Stimulated activated effector memory CD8-positive, alpha-beta T cell treated with anti-CD3 and anti-CD28 coated beads, Interleukin-12 subunit alpha, Interleukin-12 subunit beta, amount 100 ng/mL, for 72 hours (primary cell): ENCODE results near the gene IDI2.

ENCODE experiments used
- ATAC-seq: fragments of 150-1000 bp; cut with Tn5 transposase; 2 replicates; pipeline ENCODE4 v1.10.0; 2021
- DNase-seq, 2 donors: peaks; one replicate each; pipeline ENCODE4 v3.0.0; 2021 to 2022; ENCODE audit warnings: low spot score in 2 of 2
- H3K27ac Mint-ChIP-seq: one replicate; pipeline ENCODE4 v1.8.0; 2022; ENCODE audit warnings: mild to moderate bottlenecking, mixed read lengths
- H3K36me3 Mint-ChIP-seq: one replicate; pipeline ENCODE4 v1.8.0; 2022; ENCODE audit warnings: mild to moderate bottlenecking, mixed read lengths
- H3K4me1 Mint-ChIP-seq: one replicate; pipeline ENCODE4 v1.8.0; 2022; ENCODE audit warnings: mixed read lengths
- H3K4me3 Mint-ChIP-seq: one replicate; pipeline ENCODE4 v1.8.0; 2022; ENCODE audit warnings: mild to moderate bottlenecking, mixed read lengths
- H3K9me3 Mint-ChIP-seq: one replicate; pipeline ENCODE4 v1.8.0; 2022; ENCODE audit warnings: mixed read lengths

The IDI2 gene

DNA sequence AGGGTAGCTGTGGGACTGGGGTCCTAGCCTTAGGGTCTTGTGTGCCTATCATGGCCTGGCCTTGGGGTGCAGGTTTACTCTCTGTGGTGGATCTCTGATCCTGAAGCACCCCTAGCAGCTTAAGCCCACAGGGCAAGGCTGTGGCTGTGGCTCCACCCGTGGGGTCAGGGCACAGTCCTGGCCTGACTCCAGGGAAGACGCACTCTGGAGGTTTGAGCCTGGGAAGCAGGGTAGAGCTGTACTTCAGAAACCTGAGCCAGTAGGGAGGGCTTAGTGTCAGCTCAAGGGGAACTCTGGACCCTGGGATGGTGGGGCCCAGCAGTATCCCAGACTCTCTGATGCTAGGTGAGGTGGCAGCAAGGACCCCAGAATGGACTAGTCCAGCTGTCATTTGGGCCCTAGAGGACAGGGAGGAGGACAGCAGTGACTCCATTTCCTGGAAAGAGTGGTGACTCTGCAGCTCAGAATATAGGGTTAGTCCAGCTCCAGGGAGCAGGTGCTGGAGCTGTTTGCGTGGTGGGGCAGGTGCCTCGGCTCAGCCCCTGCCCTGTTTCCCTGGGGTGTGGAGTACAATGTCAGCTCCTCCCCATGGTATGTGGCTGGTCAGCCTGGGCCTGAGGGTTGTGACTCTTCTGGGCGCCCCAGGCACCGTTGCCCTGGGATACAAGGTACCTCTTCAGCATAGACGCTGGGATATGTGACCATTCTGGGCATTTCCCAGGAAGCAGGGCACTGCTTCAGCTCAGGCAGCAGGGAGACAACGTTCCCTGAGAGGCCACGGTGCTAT, 21.6 kb downstream of the IDI2 start:
- ATAC-seq = no peak
- Mint-ChIP-seq H3K27ac (no peak overlapping the region), H3K4me1 (peaks cover 11% of the 10 kb centered on the region), H3K36me3 (peaks cover 100% of the 10 kb centered on the region), H3K9me3 (no peaks in the 10 kb centered on the region), H3K4me3 (no peak overlapping the region)
- DNase-seq = no peak

DNA sequence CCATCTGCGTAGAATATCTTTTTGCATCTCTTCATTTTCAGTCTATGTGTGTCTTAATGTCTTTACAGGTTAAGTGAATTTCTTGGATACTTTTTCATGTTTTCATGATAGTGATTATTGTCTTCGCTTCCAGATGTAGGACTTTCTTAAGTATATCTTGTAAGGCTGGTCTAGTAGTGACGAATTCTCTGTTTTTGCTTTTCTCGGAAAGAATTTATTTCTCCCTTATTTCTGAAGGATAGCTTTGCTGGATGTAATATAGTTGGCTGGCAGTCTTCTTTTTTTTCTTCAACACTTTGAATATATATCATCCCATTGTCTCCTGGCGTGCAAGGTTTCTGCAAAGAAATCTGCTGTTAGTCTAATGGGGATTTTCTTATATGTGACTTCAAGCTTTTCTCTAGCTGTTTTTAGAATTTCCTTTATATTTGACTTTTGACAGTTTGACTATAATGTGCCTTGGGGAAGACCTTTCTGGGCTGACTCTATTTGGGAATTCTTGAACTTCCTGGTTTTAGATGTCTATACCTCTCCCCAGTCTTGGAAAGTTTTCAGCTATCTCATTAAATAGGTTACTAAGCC, 23.1 kb downstream of the IDI2 start:
- Mint-ChIP-seq H3K36me3 (peaks cover 100% of the 10 kb centered on the region), H3K4me3 (no peak overlapping the region), H3K27ac (no peak overlapping the region), H3K9me3 (no peaks in the 10 kb centered on the region), H3K4me1 (peaks cover 11% of the 10 kb centered on the region)
- ATAC-seq = no peak
- DNase-seq = no peak

DNA sequence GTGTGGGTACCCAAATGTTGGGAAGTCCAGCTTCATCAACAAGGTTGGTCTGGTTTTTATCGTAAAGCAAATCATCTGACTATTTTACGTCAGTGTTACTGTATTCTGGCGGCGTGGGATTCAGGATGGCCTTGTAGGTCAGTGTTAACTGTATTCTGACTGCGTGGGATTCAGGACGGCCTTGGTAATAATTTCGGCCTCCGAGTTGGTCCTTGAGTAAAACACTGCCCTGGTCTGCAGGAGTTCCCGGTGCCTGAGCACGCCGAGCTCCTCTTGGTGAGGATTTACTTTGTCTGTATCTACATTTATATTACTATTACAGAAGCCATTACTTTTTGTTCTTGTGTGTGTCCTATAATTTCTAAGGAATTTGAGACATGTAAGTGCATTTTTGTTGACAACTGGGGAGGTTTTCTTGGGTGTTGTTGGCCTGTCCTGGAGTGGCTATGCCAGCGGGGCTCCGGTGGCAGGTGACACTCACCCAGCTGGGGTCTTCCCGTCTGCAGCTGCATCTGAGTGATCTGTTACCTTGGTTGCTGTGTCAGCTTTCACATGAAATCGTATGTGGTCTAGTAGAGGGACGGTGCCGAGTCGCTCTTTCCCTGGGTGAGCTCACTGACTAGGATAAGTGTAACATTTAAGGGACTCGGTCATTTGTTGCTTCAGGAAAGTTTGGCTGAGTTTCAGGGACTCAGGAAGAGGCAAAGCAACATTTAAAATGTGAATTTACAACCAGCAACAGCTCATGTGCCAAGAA, 28.2 kb downstream of the IDI2 start:
- no peak for DNase-seq
- no peak overlapping the region for H3K27ac Mint-ChIP-seq
- H3K9me3 Mint-ChIP-seq = no peaks in the 10 kb centered on the region
- no peak for ATAC-seq
- H3K4me1 Mint-ChIP-seq = peaks cover 23% of the 10 kb centered on the region
- no peak overlapping the region for H3K4me3 Mint-ChIP-seq
- peaks cover 100% of the 10 kb centered on the region for H3K36me3 Mint-ChIP-seq

DNA sequence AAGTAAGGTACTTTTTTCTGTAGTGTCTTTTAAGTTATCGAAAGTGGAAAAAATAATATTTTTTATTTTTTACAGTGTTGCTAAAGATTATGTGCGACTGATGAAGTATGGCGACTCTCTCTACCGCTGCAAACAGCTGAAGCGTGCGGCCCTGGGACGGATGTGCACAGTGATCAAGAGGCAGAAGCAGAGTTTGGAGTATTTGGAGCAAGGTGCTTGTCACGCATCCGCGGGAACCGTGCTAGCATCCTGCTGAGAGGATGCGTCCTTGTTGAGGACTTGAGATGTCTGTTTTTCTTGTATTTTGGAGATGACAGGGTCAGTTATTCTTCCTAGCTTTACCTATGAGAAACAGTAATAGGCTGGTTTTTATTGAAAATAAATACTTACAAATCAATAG, 29.6 kb downstream of the IDI2 start:
- ATAC-seq (no peak), DNase-seq (no peak)
- Mint-ChIP-seq H3K4me3 (no peak overlapping the region), H3K27ac (no peak overlapping the region), H3K36me3 (peaks cover 100% of the 10 kb centered on the region), H3K4me1 (peaks cover 19% of the 10 kb centered on the region), H3K9me3 (no peaks in the 10 kb centered on the region)

DNA sequence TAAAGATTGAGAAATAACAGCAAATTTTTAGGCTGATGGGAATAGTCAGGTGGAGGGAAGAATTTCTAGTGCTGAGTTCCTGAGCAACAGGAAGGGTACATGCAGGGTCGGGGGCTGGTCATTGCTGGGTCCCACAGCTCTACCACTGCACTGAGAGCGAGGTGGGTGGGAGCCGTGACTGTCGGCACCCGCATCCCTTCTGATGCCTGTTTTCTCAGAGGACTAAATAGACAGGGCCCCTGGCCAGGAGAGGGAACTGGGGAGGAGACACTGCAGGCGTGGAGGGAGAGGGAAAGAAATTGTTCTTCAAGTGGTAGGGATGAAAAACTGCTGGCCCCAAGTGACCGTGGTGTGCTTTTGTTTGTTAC, 30.1 kb downstream of the IDI2 start:
- ATAC-seq (no peak), DNase-seq (no peak)
- H3K27ac Mint-ChIP-seq = peak overlapping the region; percentile 86
- H3K4me3 Mint-ChIP-seq = no peak overlapping the region
- H3K36me3 Mint-ChIP-seq = peaks cover 100% of the 10 kb centered on the region
- H3K9me3 Mint-ChIP-seq = no peaks in the 10 kb centered on the region
- H3K4me1 Mint-ChIP-seq = peaks cover 19% of the 10 kb centered on the region

DNA sequence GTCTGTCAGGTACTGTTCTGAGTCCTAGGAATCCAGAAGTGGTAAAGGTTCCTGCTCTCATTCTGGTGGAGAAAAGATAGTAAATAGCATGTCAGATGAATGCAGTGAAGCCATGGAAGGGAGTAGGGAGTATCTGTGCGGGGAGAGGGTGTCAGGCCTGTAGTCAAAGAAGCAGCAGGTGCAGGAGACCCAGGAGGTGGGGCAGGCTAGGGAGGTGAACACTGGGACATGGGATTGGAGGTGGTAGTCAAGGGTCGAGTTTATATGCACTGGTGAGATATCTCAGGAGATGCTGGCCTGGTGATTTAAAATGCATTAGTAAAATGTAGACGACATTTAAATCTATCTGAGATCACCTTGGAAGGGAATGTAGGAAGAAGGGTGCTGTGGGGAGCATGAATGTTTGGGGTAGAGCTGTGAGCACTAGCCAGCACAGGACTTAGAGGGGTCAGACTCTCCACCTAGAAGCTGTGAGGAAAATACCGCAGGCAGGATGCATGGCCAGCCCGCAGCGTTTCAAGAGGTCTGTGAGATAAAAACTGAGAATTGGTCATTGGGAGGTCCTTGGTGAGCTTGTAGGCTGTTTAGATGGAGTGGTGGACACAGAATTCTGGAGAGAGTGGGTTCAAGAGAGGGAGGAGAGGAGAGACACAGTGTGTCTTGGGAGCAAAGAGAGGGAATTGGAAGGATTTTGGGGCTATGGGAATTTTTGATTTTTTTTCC, 30.7 kb downstream of the IDI2 start:
- peak overlapping the region; percentile 86 for H3K27ac Mint-ChIP-seq
- H3K36me3 Mint-ChIP-seq = peaks cover 100% of the 10 kb centered on the region
- no peak overlapping the region for H3K4me3 Mint-ChIP-seq
- ATAC-seq (no peak), DNase-seq (no peak)
- H3K4me1 Mint-ChIP-seq = peaks cover 23% of the 10 kb centered on the region
- H3K9me3 Mint-ChIP-seq = no peaks in the 10 kb centered on the region

DNA sequence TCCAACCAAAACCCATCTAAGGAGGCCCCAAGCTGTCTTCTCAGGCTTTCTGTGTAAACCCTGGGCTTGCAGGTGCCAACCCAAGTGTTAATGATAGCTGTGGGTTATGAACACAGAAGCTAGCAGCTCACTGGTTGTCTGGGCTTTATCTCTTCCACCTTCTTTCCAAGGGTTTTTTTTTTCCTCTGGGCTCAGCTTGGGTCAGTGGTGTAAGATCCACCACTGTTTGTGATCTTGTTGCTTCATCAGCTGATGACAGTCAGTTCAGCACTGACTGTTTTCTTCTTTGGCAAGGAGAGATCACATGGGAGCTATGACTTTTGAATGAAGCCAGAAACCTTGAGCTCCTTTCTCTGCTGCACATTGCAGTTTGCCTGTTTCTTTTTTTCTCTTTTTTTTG, 32.8 kb downstream of the IDI2 start:
- Mint-ChIP-seq H3K36me3 (peaks cover 99% of the 10 kb centered on the region), H3K4me1 (peaks cover 33% of the 10 kb centered on the region)
- DNase-seq = no peak

DNA sequence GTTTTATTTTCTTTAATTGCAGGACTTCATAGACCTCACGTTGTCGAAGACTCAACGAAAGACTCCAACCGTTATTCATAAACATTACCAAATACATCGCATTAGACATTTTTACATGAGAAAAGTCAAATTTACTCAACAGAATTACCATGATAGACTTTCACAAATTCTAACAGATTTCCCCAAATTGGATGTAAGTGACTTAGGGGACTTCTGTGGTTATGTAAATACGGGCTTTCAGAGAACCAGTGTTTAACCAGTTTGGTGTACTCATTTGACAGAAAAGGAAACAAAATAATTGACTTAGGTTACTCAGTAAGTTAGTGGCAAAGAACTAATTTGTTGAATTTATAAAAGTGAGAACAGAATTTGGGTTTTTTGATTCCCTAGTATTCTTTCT, 33.2 kb downstream of the IDI2 start:
- H3K36me3 Mint-ChIP-seq = peaks cover 95% of the 10 kb centered on the region
- no peak for DNase-seq
- peaks cover 33% of the 10 kb centered on the region for H3K4me1 Mint-ChIP-seq
- H3K4me3 Mint-ChIP-seq = no peak overlapping the region
- H3K9me3 Mint-ChIP-seq = no peaks in the 10 kb centered on the region
- ATAC-seq = no peak
- H3K27ac Mint-ChIP-seq = no peak overlapping the region

More for the DNA sequence above, 32.8 kb downstream of the IDI2 start:
- H3K27ac Mint-ChIP-seq = no peak overlapping the region
- H3K4me3 Mint-ChIP-seq = no peak overlapping the region
- no peak for ATAC-seq
- H3K9me3 Mint-ChIP-seq = no peaks in the 10 kb centered on the region

DNA sequence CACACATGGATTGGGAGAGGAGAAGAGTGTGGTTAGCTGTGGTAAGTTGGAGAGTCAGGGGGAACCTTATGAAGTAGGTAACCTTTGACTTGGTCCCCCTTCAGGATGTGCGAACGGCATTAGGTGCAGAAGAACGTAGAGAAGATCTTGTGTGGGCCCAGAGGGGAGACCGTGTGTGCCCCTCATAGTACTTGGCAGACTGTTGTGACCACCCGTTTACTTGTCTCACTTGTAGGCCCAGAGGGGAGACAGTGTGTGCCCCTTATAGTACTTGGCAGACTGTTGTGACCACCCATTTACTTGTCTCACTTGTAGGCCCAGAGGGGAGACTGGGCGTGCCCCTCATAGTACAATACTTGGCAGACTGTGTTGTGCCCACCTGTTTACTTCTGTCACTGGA, 34.9 kb downstream of the IDI2 start:
- Mint-ChIP-seq H3K36me3 (peaks cover 79% of the 10 kb centered on the region), H3K4me3 (peak overlapping the region; percentile 94), H3K4me1 (peaks cover 42% of the 10 kb centered on the region), H3K9me3 (no peaks in the 10 kb centered on the region), H3K27ac (peak overlapping the region; percentile 95)
- ATAC-seq (no peak), DNase-seq (no peak)

DNA sequence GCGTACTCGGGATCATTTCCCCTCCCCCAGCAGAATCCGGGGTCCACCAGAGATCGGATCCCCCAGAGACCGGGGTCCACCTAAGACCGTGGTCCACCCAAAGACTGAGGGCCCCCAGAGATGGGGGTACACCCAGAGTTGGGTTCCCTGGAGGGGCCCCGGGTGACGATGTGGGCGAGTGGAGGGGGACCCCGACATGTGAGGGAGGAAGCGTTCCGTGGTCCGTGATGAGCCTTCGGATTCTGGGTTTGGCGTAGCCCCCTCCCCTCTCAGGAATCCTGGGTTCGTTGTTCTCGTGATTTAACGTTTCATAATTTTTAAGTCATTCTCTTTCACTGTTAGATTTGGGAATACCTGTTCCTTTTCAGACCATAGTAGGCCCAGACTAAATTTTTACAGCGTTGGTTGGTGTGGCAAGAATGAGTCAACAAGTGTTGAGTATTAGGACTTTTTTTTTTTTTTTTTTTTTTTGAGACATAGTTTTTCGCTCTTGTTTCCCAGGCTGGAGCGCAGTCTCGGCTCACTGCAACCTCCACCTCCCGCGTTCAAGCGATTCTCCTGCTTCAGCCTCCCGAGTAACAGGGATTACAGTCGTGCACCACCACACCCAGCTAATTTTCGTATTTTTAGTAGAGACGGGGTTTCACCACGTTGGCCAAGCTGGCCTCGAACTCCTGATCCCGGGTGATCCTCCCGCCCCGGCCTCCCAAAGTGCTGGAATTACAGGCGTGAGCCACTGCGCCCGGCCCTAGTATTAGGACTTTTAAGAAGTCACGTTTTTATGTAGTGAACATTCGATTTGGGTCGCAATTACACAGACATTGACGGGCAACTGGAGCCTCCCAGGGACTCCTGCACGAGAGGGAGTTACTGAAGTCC, 36.8 kb downstream of the IDI2 start:
- Mint-ChIP-seq H3K4me3 (peak overlapping the region; percentile 94), H3K9me3 (no peaks in the 10 kb centered on the region), H3K27ac (peak overlapping the region; percentile 95), H3K4me1 (peaks cover 31% of the 10 kb centered on the region), H3K36me3 (peaks cover 60% of the 10 kb centered on the region)
- DNase-seq (no peak), ATAC-seq (peak; percentile 38)

DNA sequence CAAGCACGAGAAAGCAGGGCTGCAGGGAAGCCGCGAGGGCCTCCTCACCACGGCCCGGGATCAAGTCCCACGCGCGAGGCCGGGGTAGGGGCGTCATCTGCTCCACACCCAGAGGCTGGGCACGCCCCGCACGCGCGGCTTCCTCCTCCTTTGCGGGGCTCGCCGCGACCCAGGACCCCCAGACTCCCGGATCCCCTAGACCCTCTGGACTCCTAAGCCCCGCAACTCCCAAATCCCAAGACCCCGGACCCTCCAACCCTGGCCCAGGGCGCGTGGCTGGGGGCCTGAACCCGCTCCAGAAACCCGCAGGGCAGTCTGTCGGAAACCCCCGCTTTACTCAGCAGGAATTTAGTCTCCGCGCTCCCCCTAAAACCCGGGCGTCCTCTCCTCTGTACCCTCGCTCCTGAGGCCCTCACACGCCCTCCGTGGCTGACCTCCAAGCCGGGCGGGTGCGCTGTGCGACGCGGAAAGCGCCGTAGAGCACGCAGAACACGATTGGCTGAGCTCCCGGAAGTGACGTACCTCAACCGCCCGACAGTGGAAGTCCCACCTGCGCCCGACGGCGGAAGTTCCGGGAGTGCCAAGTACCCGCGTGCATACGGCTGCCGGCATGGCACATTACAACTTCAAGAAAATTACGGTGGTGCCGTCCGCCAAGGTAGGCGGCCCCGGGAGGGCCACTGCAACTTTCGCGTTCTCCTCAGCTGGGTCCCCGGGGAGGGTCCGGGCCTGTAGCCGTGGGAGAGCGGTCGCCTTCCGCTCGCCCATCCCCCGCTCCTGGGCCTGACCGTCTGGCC, 37.6 kb downstream of the IDI2 start, which contains the start of gene GTPBP4:
GTPBP4 (plus strand) TSS at position 565 of the 797 bp plus-strand sequence; CDS start at position 611, 46 bp downstream.
- H3K9me3 Mint-ChIP-seq = no peaks in the 10 kb centered on the region
- peaks cover 51% of the 10 kb centered on the region for H3K36me3 Mint-ChIP-seq
- peaks cover 31% of the 10 kb centered on the region for H3K4me1 Mint-ChIP-seq
- ATAC-seq (peak; percentile 99), DNase-seq (peak; percentile 85 to 95)
- H3K27ac Mint-ChIP-seq = peak within 1 kb of the TSS; percentile 95
- peak within 1 kb of the TSS; percentile 94 for H3K4me3 Mint-ChIP-seq

DNA sequence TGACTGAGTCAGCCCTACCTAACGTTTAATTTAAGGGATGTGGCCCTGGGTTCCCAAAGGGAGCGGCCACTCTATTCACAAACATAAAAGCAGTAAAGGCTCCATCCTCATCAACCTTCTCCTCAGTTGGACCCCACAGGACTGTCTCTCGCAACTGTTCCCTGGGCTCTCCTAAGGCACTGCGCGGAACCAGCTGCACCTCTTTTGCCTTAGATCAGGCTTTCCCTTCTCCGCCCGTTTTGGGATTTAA, 38.1 kb downstream of the IDI2 start:
- DNase-seq (no peak), ATAC-seq (peak; percentile 0)
- Mint-ChIP-seq H3K36me3 (peaks cover 46% of the 10 kb centered on the region), H3K4me3 (peak overlapping the region; percentile 94), H3K9me3 (no peaks in the 10 kb centered on the region), H3K27ac (peak overlapping the region; percentile 95), H3K4me1 (peaks cover 31% of the 10 kb centered on the region)

DNA sequence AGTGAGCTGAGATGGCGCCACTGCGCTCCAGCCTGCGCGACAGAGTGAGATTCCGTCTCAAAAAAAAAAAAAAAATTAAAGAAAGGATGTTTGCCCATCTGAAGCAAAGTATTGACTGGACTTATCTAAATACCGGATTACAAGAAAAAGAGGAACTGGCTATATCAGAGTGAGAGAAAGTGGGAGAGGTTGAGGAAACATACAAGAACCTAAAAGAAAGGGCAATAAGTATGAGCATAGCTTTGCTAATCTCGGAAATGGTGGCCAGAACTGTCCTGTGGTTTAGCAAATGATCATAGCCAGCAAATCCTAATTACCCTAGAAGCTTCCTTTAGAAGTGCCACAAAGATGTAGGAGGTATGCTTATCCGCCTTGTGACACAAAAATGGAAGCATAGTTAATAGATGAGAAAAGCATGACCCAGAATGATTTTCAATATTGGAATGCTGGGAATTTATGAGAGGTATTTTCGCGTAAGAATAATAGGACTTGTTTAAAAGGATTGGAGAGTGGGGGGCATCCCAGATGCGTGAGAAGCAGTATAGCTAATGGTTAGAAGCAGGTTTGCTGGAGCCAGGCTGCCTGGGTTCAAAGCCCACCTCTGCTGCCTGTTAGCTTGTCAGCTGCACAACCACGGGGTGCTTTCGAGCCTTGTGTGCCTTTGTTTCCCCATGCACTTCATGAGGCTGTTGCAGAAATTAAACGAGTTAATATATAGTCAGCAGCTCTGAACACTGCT, 38.6 kb downstream of the IDI2 start:
- Mint-ChIP-seq H3K4me3 (peak overlapping the region; percentile 94), H3K36me3 (peaks cover 41% of the 10 kb centered on the region), H3K27ac (peak overlapping the region; percentile 95), H3K9me3 (no peaks in the 10 kb centered on the region), H3K4me1 (peaks cover 31% of the 10 kb centered on the region)
- DNase-seq = no peak
- no peak for ATAC-seq
